ENCODE results near the gene HSDL2. TPM values are rescaled to one million over a fixed set of nuclear protein-coding genes. Genes with fewer than 3 reads are reported as not detected.
"Not testable (repeated sequence)": the region's sequence is repeated elsewhere in the genome, so short reads cannot be mapped to it uniquely, and the experiment has no call there.

Gene HSDL2
- total RNA-seq, 1 donor from 2014 or later: 4.8 TPM

GRCh38 chr9:112384219-112384618, 4.3 kb downstream of the HSDL2 start:
- H3K4me1 Mint-ChIP-seq (ENCODE audit: low read depth, unreplicated experiment): no peaks in the 10 kb centered on the region
- no peak overlapping the region for H3K4me3 Mint-ChIP-seq (ENCODE audit: unreplicated experiment)
- no peak for TF ChIP-seq CTCF (IDR thresholded peaks at IDR 0.05; ENCODE audit: partially characterized antibody, unreplicated experiment)
- H3K27me3 Mint-ChIP-seq (ENCODE audit: unreplicated experiment): no peaks in the 10 kb centered on the region
- peaks cover 5% of the 10 kb centered on the region for H3K9me3 Mint-ChIP-seq (ENCODE audit: unreplicated experiment)
- H3K27ac Mint-ChIP-seq (ENCODE audit: unreplicated experiment): no peak overlapping the region
- no peaks in the 10 kb centered on the region for H3K36me3 Mint-ChIP-seq (ENCODE audit: unreplicated experiment)
- DNase-seq: no peak

GRCh38 chr9:112384690-112385089, 4.8 kb downstream of the HSDL2 start:
- Mint-ChIP-seq H3K27me3 (ENCODE audit: unreplicated experiment) (no peaks in the 10 kb centered on the region), H3K4me1 (ENCODE audit: low read depth, unreplicated experiment) (no peaks in the 10 kb centered on the region), H3K4me3 (ENCODE audit: unreplicated experiment) (no peak overlapping the region), H3K36me3 (ENCODE audit: unreplicated experiment) (no peaks in the 10 kb centered on the region), H3K9me3 (ENCODE audit: unreplicated experiment) (peaks cover 2% of the 10 kb centered on the region), H3K27ac (ENCODE audit: unreplicated experiment) (no peak overlapping the region)
- TF ChIP-seq CTCF (IDR thresholded peaks at IDR 0.05; ENCODE audit: partially characterized antibody, unreplicated experiment): no peak
- no peak for DNase-seq

GRCh38 chr9:112387115-112387514, 7.2 kb downstream of the HSDL2 start:
- H3K27ac Mint-ChIP-seq (ENCODE audit: unreplicated experiment): no peak overlapping the region
- no peaks in the 10 kb centered on the region for H3K4me1 Mint-ChIP-seq (ENCODE audit: low read depth, unreplicated experiment)
- TF ChIP-seq CTCF (IDR thresholded peaks at IDR 0.05; ENCODE audit: partially characterized antibody, unreplicated experiment): no peak
- H3K9me3 Mint-ChIP-seq (ENCODE audit: unreplicated experiment): no peaks in the 10 kb centered on the region
- no peak overlapping the region for H3K4me3 Mint-ChIP-seq (ENCODE audit: unreplicated experiment)
- H3K36me3 Mint-ChIP-seq (ENCODE audit: unreplicated experiment): no peaks in the 10 kb centered on the region
- no peak for DNase-seq
- H3K27me3 Mint-ChIP-seq (ENCODE audit: unreplicated experiment): no peaks in the 10 kb centered on the region

- not testable (repeated sequence) for DNase-seq; H3K9me3 Mint-ChIP-seq (ENCODE audit: unreplicated experiment); H3K4me3 Mint-ChIP-seq (ENCODE audit: unreplicated experiment)
These were observed 10.0 kb downstream of the HSDL2 start for GRCh38 chr9:112389897-112390296.

GRCh38 chr9:112391936-112392560, 12.1 kb downstream of the HSDL2 start:
- H3K27me3 Mint-ChIP-seq (ENCODE audit: unreplicated experiment); H3K4me1 Mint-ChIP-seq (ENCODE audit: low read depth, unreplicated experiment); DNase-seq; H3K36me3 Mint-ChIP-seq (ENCODE audit: unreplicated experiment); H3K9me3 Mint-ChIP-seq (ENCODE audit: unreplicated experiment); H3K4me3 Mint-ChIP-seq (ENCODE audit: unreplicated experiment); H3K27ac Mint-ChIP-seq (ENCODE audit: unreplicated experiment): not testable (repeated sequence)

More at GRCh38 chr9:112389897-112390296, 10.0 kb downstream of the HSDL2 start:
- H3K4me1 Mint-ChIP-seq (ENCODE audit: low read depth, unreplicated experiment); H3K27me3 Mint-ChIP-seq (ENCODE audit: unreplicated experiment); H3K27ac Mint-ChIP-seq (ENCODE audit: unreplicated experiment); H3K36me3 Mint-ChIP-seq (ENCODE audit: unreplicated experiment): not testable (repeated sequence)

- H3K9me3 Mint-ChIP-seq (ENCODE audit: unreplicated experiment); H3K27me3 Mint-ChIP-seq (ENCODE audit: unreplicated experiment); DNase-seq; H3K4me1 Mint-ChIP-seq (ENCODE audit: low read depth, unreplicated experiment); H3K4me3 Mint-ChIP-seq (ENCODE audit: unreplicated experiment); H3K27ac Mint-ChIP-seq (ENCODE audit: unreplicated experiment); H3K36me3 Mint-ChIP-seq (ENCODE audit: unreplicated experiment): not testable (repeated sequence)
These were observed 13.2 kb downstream of the HSDL2 start for GRCh38 chr9:112393146-112393545.

Measured in glutamatergic neuron (in vitro differentiated cells).